Measurements from ENCODE around the gene JADE2. TPM values are rescaled to one million over a fixed set of nuclear protein-coding genes. Genes with fewer than 3 reads are reported as not detected.
"Not testable (repeated sequence)": the region's sequence is repeated elsewhere in the genome, so short reads cannot be mapped to it uniquely, and the experiment has no call there.

JADE2 gene
- total and polyA plus RNA-seq, 11 donors, result 8.3 to 54.8 (median 30.5) TPM

- Histone ChIP-seq H3K4me3 (no peak overlapping the region), H3K4me1 (peaks cover 0 to 38% (median 5%) of the 10 kb centered on the region in 12 donors), H3K27me3 (no peaks in the 10 kb centered on the region), H3K27ac (peak overlapping the region in 10 of 12 donors; percentile 44 to 71 (median 61)), H3K9me3 (no peaks in the 10 kb centered on the region), H3K36me3 (no peaks in the 10 kb centered on the region)
- ATAC-seq (no peak), DNase-seq (no peak)
- TF ChIP-seq POLR2A (IDR thresholded peaks at IDR 0.05) (no peak), CTCF (IDR thresholded peaks at IDR 0.05) (no peak)
- 86 to 90% (median 89%) methylated on average over 3 of the region's 3 CpGs for WGBS, 4 donors
- intact Hi-C loops (cut with DNase I), result no loop called here
These were observed 69.5 kb downstream of the JADE2 start for GRCh38 chr5:134594797-134595457.

- Histone ChIP-seq H3K36me3 (no peaks in the 10 kb centered on the region), H3K4me3 (no peak overlapping the region), H3K9me3 (no peaks in the 10 kb centered on the region), H3K27me3 (no peaks in the 10 kb centered on the region), H3K27ac (peak overlapping the region in 10 of 12 donors; percentile 44 to 71 (median 61)), H3K4me1 (peaks cover 0 to 38% (median 5%) of the 10 kb centered on the region in 12 donors)
- DNase-seq (no peak), ATAC-seq (peak; percentile 11 to 36 (median 30))
- TF ChIP-seq CTCF (IDR thresholded peaks at IDR 0.05), result no peak
- TF ChIP-seq POLR2A (IDR thresholded peaks at IDR 0.05), result no peak
- WGBS, 4 donors, result 43 to 55% (median 52%) methylated on average over 3 of the region's 3 CpGs
- intact Hi-C loops (cut with DNase I), result no loop called here
These were observed 70.0 kb downstream of the JADE2 start for GRCh38 chr5:134595458-134595838.

- H3K9me3 ChIP-seq; H3K4me1 ChIP-seq; intact Hi-C loops (cut with DNase I); H3K27ac ChIP-seq; ATAC-seq; DNase-seq; H3K4me3 ChIP-seq; H3K27me3 ChIP-seq: not testable (repeated sequence)
- peaks cover 0 to 36% (median 23%) of the 10 kb centered on the region in 9 donors for H3K36me3 ChIP-seq
- 92 to 95% (median 94%) methylated on average over 3 of the region's 3 CpGs for WGBS, 4 donors
These were observed 74.3 kb downstream of the JADE2 start for GRCh38 chr5:134599820-134600219.

GRCh38 chr5:134600600-134600999 is 75.1 kb downstream of the JADE2 start:
- TF ChIP-seq POLR2A (IDR thresholded peaks at IDR 0.05) (no peak), CTCF (IDR thresholded peaks at IDR 0.05) (no peak)
- no peak overlapping the region for H3K4me3 ChIP-seq
- H3K9me3 ChIP-seq, result no peaks in the 10 kb centered on the region
- intact Hi-C loops (cut with DNase I), result no loop called here
- peaks cover 5 to 44% (median 30%) of the 10 kb centered on the region in 9 donors for H3K36me3 ChIP-seq
- DNase-seq (no peak), ATAC-seq (no peak)
- no peak overlapping the region for H3K27ac ChIP-seq
- H3K27me3 ChIP-seq, result no peaks in the 10 kb centered on the region
- H3K4me1 ChIP-seq, result peaks cover 0 to 9% (median 0%) of the 10 kb centered on the region in 12 donors
- 77 to 84% (median 82%) methylated on average over 3 of the region's 3 CpGs for WGBS, 4 donors

- Histone ChIP-seq H3K36me3 (peaks cover 5 to 68% (median 55%) of the 10 kb centered on the region in 9 donors), H3K4me1 (peaks cover 0 to 9% (median 0%) of the 10 kb centered on the region in 12 donors), H3K27me3 (no peaks in the 10 kb centered on the region), H3K9me3 (no peaks in the 10 kb centered on the region), H3K27ac (no peak overlapping the region), H3K4me3 (no peak overlapping the region)
- WGBS, 4 donors, result 30 to 43% (median 35%) methylated on average over 1 of the region's 1 CpG
- DNase-seq (no peak), ATAC-seq (peak in 1 of 4 donors; percentile 43)
- intact Hi-C loops (cut with DNase I), result no loop called here
- no peak for TF ChIP-seq POLR2A (IDR thresholded peaks at IDR 0.05)
These were observed 77.6 kb downstream of the JADE2 start for GRCh38 chr5:134603059-134603458.

Measured in heart left ventricle (tissue), 16 donors.